HUES64 (cell line): ENCODE measurements around the gene CCDC146.
"Not testable (repeated sequence)": the region's sequence is repeated elsewhere in the genome, so short reads cannot be mapped to it uniquely, and the experiment has no call there.

ENCODE experiments used
- H3K27ac ChIP-seq: 2 replicates; pipeline ENCODE4 v1.7.0; 2013; ENCODE audit warnings: low read depth, low read length, inconsistent platforms
- H3K27me3 ChIP-seq: 2 replicates; pipeline ENCODE4 v1.6.1; 2013; ENCODE audit warnings: mild to moderate bottlenecking, low read length; ENCODE audit not compliant: insufficient read depth
- H3K36me3 ChIP-seq: 2 replicates; pipeline ENCODE4 v1.6.1; 2013; ENCODE audit warnings: mild to moderate bottlenecking, low read length; ENCODE audit not compliant: insufficient read depth
- H3K4me1 ChIP-seq: 2 replicates; pipeline ENCODE4 v1.6.1; 2013; ENCODE audit warnings: mild to moderate bottlenecking, low read length, moderate library complexity; ENCODE audit not compliant: insufficient read depth
- H3K4me3 ChIP-seq: 2 replicates; pipeline ENCODE4 v1.5.1; 2013; ENCODE audit warnings: mild to moderate bottlenecking, low read length, moderate library complexity
- H3K9ac ChIP-seq: 2 replicates; pipeline ENCODE4 v1.6.1; 2013; ENCODE audit warnings: mild to moderate bottlenecking, low read depth, low read length
- H3K9me3 ChIP-seq: 2 replicates; pipeline ENCODE4 v1.6.1; 2013; ENCODE audit warnings: low read depth, low read length; ENCODE audit not compliant: insufficient read depth
- WGBS: fragments of 150-250, 120-280 bp; methylation state at CpG from one replicate; pipeline ENCODE4 v1.1.7; 2013; ENCODE audit warnings: missing lambda C conversion rate; 5-methylcytosine and 5-hydroxymethylcytosine counted together

Gene CCDC146

DNA sequence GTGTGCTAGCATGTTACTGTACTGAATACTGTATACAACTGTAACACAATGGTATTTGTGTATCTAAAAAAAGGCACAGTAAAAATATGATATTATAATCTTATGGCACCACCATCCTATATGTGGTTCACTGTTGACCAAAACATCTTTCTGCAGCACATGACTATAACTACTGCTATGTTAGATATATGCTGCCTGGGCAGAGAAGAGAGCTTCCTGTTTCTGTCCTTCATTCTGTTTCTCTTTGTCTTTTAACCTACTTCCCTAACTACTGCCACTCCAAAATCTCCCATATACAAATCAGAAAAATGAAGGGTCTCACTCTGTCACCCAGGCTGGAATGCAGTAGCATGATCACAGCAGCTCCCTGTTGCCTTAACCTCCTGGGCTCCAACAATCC lies 86.0 kb downstream of the CCDC146 start:
- Histone ChIP-seq H3K9me3 (peaks cover 31% of the 10 kb centered on the region), H3K36me3 (no peaks in the 10 kb centered on the region), H3K9ac (no peak overlapping the region), H3K4me3 (no peak overlapping the region), H3K27me3 (no peaks in the 10 kb centered on the region), H3K4me1 (no peaks in the 10 kb centered on the region), H3K27ac (no peak overlapping the region)

DNA sequence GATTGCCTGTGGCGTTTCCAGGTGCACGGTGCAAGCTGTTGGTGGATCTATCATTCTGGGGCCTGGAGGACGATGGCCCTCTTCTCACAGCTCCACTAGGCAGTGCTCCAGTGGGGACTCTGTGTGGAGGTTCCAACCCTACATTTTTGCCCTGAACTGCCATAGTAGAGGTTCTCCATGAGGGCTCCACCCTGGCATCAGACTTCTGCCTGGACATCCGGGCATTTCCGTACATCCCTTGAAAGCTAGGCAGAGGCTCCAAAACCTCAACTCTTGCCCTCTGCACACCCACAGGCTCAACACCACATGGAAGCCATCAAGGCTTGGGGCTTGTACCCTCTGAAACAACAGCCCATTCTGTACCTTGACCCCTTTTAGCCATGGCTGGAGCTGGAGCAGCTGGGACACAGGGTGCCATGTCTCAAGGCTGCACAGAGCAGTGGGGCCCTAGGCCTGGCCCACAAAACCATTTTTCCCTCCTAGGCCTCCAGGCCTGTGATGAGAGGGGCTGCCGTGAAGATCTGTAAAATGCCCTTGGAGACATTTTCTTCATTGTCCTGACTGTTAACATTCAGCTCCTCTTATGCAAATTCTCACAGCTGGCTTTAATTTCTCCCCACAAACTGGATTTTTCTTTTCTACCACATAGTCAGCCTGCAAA lies 87.2 kb downstream of the CCDC146 start:
- peaks cover 31% of the 10 kb centered on the region for H3K9me3 ChIP-seq
- H3K27ac ChIP-seq, result no peak overlapping the region
- 93% methylated on average over 6 of the region's 6 CpGs for WGBS
- H3K4me1 ChIP-seq, result no peaks in the 10 kb centered on the region
- H3K9ac ChIP-seq, result no peak overlapping the region
- H3K36me3 ChIP-seq, result no peaks in the 10 kb centered on the region
- H3K4me3 ChIP-seq, result no peak overlapping the region
- no peaks in the 10 kb centered on the region for H3K27me3 ChIP-seq

DNA sequence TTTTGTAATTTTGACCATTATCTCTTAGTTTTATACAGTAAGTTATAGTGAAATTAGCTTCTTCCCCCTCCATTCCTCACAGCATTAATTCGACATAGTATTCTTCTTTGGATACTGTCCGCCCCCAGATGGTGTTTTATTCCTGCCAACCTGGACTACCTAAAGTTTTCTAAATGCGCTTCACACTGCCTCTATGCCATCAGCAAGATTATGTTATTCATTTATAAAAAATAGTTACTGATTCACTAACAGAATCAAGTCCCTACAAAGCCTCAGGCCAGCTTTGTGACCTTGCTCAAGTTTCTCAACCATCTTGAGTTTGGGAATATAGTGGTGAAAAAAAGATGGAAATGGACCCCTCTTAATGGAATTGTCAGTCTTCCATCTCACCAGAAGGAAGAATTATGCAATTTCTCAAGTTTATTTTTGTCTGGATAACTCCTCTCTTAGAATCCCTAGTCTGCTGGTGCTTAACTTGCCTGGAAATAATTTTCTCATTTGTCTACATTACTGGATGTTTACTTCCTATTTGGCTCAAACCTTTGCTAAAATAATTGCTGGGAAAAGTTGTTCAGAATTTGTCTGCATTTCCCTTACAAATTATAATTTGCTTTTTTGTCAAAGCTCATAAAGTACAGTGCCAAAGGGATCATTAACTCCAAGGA lies 93.9 kb downstream of the CCDC146 start:
- H3K36me3 ChIP-seq, result no peaks in the 10 kb centered on the region
- no peak overlapping the region for H3K9ac ChIP-seq
- H3K4me1 ChIP-seq, result no peaks in the 10 kb centered on the region
- peaks cover 17% of the 10 kb centered on the region for H3K9me3 ChIP-seq
- no peak overlapping the region for H3K4me3 ChIP-seq
- H3K27me3 ChIP-seq, result no peaks in the 10 kb centered on the region
- WGBS, result 91% methylated on average over 3 of the region's 3 CpGs
- no peak overlapping the region for H3K27ac ChIP-seq

DNA sequence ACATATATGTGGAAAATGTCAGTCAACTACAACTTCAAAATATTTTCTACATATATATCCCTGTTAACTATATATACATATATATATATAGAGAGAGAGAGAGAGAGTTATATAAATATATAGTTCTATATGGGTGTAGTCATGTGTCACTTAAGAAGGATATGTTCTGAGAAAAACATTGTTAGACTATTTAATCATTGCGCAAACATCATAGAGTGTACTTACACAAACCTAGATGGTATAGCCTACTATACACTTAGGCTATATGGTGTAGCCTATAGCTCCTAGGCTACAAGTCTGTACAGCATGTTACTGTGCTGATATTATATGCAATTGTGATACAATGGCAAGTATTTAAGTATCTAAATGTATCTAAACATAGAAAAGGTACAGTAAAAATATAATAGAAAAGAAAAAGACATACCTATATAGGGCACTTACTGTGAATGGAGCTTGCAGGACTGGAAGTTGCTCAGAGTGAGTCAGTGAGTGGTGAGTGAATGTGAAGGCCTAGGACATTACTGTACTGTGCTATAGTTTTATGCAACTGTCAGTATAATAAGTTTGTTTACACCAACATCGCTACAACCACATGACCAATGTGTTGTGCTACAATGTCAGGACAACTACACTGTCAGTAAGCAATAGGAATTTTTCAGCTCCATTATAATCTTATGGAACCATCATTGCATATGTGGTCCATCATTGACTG lies 95.2 kb downstream of the CCDC146 start:
- H3K4me3 ChIP-seq, result no peak overlapping the region

DNA sequence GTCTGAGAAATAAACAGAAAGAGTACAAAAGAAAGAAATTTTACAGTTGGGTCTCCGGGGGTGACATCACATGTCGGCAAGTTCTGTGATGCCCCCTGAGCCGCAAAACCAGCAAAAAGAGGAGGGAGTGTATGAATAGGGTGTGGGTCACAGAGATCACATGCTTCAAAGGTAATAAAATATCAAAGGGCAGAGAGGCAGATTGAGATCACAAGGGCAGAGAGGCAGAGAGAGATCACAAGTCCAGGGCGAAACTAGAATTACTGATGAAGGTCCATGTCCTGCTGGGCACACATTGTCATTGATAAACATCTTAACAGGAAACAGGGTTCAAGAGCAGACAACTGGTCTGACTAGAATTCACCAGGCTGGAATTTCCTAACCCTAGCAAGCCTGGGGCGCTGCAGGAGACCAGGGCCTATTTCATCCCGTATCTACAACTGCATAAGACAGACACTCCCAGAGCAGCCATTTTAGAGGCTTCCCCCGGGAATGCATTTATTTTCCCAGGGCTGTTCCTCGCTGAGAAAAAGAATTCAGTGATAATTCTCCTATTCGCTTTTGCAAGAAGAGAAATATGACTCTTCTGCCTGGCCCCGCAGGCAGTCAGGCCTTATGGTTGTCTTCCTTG lies 97.4 kb downstream of the CCDC146 start:
- 94% methylated on average over 10 of the region's 10 CpGs for WGBS

More for the DNA sequence above, 95.2 kb downstream of the CCDC146 start:
- no peak overlapping the region for H3K9ac ChIP-seq
- no peaks in the 10 kb centered on the region for H3K36me3 ChIP-seq
- no peaks in the 10 kb centered on the region for H3K4me1 ChIP-seq
- 100% methylated on average over 1 of the region's 2 CpGs for WGBS
- H3K27ac ChIP-seq, result no peak overlapping the region
- no peaks in the 10 kb centered on the region for H3K27me3 ChIP-seq
- peaks cover 12% of the 10 kb centered on the region for H3K9me3 ChIP-seq

DNA sequence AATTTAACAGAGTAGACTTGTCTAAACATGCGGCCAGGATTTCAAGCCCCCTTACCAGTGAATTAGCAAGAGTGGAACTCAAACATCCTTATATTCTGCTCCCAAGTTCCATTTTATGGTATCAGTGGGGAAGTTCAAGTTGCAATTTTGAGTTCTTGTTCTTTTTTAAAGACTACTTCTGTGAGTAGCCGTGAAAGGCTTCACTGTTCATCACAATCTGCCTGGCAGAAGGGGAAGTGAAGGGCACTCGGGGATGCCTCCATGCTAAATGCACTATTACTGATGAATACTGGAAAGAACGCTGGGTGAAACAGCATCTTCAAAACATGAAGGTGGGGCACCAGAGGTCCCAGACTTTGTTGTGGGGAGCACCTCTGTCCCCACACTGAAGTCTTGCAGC lies 99.7 kb downstream of the CCDC146 start:
- Histone ChIP-seq H3K4me1 (no peaks in the 10 kb centered on the region), H3K27me3 (no peaks in the 10 kb centered on the region), H3K9me3 (peaks cover 12% of the 10 kb centered on the region), H3K36me3 (no peaks in the 10 kb centered on the region), H3K27ac (no peak overlapping the region), H3K4me3 (no peak overlapping the region), H3K9ac (no peak overlapping the region)
- WGBS, result 92% methylated on average over 3 of the region's 4 CpGs

More for the DNA sequence above, 97.4 kb downstream of the CCDC146 start:
- peaks cover 12% of the 10 kb centered on the region for H3K9me3 ChIP-seq
- not testable (repeated sequence) for H3K4me3 ChIP-seq, H3K27me3 ChIP-seq, H3K27ac ChIP-seq, H3K36me3 ChIP-seq, H3K9ac ChIP-seq, H3K4me1 ChIP-seq

DNA sequence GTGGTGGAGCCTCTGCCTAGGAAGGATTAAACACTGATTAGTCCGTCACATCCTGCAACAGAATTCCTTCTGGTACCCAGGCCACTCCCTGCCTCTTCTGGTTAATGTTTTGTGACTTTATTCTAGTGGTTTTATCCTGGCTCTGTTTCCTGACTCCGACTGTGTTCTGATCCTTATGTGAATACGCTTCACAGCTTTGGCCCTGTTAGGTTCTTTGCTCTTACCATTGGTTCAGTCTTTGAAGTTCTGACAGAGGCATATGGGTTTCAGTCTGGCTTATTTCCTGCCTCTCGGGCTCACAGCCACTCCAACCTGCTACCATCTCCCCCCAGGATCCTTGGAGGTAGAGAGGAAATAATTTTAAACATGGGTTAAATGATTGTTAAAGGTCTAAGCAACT lies 100.4 kb downstream of the CCDC146 start:
- 88% methylated on average over 3 of the region's 4 CpGs for WGBS
- H3K27me3 ChIP-seq, result no peaks in the 10 kb centered on the region
- H3K9ac ChIP-seq, result no peak overlapping the region
- H3K4me1 ChIP-seq, result no peaks in the 10 kb centered on the region
- no peak overlapping the region for H3K4me3 ChIP-seq
- H3K9me3 ChIP-seq, result peaks cover 12% of the 10 kb centered on the region
- H3K36me3 ChIP-seq, result no peaks in the 10 kb centered on the region
- no peak overlapping the region for H3K27ac ChIP-seq

DNA sequence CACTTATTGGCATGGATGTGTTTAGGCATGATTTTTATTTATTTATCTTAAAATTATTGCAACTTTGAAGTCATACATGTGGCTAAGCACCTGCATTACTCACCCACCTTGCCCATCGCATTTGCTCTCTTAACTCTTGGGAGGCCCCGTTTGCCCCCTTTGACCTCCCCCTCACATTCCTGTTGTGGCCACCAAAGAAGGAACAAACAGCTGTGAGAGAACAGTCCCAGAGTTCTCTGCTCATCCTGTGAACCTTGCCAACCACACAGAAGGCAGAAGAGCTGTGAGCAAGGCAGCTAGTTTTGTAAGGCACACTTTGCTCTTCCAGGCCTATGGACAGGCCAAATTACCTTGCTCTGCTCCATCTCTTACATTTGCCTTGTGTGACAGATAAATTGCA lies 100.8 kb downstream of the CCDC146 start:
- no peaks in the 10 kb centered on the region for H3K27me3 ChIP-seq
- H3K9ac ChIP-seq, result no peak overlapping the region
- 87% methylated on average over 2 of the region's 2 CpGs for WGBS
- no peak overlapping the region for H3K27ac ChIP-seq
- H3K9me3 ChIP-seq, result peaks cover 12% of the 10 kb centered on the region
- H3K4me1 ChIP-seq, result no peaks in the 10 kb centered on the region
- H3K4me3 ChIP-seq, result no peak overlapping the region
- H3K36me3 ChIP-seq, result no peaks in the 10 kb centered on the region

DNA sequence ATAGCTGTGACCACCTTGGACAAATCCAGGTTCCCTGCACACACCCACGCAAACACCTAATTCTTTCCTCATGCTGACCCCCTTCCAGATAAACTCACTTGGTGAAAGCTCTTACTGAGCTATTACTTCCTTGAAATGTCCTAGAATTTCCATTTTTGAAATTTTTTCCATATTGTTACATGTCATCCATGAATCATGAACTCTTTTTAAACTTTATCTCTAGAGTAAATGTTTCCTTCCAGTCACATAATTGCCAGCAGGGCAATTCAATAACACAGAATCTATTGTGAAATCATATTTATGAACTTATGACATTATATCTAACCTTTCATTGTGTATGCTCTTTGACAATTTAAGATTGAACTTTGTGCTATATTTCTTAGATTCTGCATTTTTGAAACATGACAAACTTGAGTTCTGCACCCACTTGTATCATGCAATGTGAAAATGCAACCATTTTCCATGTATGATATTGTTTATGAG lies 104.0 kb downstream of the CCDC146 start:
- 93% methylated on average over 1 of the region's 1 CpG for WGBS
- H3K36me3 ChIP-seq, result no peaks in the 10 kb centered on the region
- no peaks in the 10 kb centered on the region for H3K4me1 ChIP-seq
- H3K4me3 ChIP-seq, result no peak overlapping the region
- no peak overlapping the region for H3K9ac ChIP-seq
- no peaks in the 10 kb centered on the region for H3K27me3 ChIP-seq
- no peaks in the 10 kb centered on the region for H3K9me3 ChIP-seq
- H3K27ac ChIP-seq, result no peak overlapping the region

DNA sequence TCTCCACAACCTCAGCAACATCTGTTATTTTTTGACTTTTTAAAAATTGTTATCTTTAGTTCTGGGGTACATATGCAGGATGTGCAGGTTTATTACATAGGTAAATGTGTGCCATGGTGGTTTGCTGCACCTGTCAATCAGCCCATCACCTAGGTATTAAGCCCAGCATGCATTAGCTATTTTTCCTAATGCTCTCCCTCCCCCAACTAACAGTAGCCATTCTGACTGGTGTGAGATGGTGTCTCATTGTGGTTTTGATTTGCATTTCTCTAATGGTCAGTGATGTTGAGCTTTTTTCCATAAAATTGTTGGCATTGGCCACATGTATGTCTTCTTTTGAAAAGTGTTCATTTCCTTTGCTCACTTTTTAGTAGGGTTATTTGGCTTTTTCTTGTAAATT lies 106.4 kb downstream of the CCDC146 start:
- H3K9ac ChIP-seq, H3K4me3 ChIP-seq, H3K9me3 ChIP-seq, H3K4me1 ChIP-seq, H3K27me3 ChIP-seq, H3K27ac ChIP-seq, H3K36me3 ChIP-seq: not testable (repeated sequence)

DNA sequence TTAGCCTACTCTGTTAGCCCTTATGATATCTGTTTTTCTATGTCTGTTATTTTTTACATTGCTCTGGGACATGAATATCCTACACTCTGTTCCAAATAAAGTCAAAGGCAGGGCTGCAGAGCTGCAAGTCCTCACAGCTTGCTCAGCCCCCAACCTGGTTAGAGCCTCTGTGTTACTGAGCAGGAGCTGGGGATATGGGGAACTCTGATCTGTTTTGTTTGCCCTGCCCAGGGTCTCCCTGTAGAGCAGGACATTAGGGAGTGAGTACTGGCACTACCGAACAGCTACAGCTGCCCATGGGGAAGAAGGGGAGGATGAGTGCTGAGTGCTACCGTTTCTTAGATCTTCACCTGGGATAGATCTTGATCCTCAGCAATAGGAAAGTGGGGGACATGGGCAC lies 110.1 kb downstream of the CCDC146 start:
- no peaks in the 10 kb centered on the region for H3K36me3 ChIP-seq
- H3K9ac ChIP-seq, result no peak overlapping the region
- 89% methylated on average over 2 of the region's 2 CpGs for WGBS
- no peaks in the 10 kb centered on the region for H3K4me1 ChIP-seq
- no peak overlapping the region for H3K4me3 ChIP-seq
- H3K27me3 ChIP-seq, result no peaks in the 10 kb centered on the region
- H3K27ac ChIP-seq, result no peak overlapping the region
- H3K9me3 ChIP-seq, result no peaks in the 10 kb centered on the region
